WTC11 (cell line): ENCODE measurements around the gene HES5. TPM values are rescaled to one million over a fixed set of nuclear protein-coding genes. Genes with fewer than 3 reads are reported as not detected.
"Not testable (repeated sequence)": the region's sequence is repeated elsewhere in the genome, so short reads cannot be mapped to it uniquely, and the experiment has no call there.

Experiments
- ATAC-seq: fragments of 200-7000 bp; cut with Tn5 transposase; 2 replicates; pipeline ENCODE4 v1.10.0; 2021; ENCODE audit warnings: mild to moderate bottlenecking, moderate library complexity
- CTCF ChIA-PET: fragments of 300-600 bp; sonication (Branson Sonifier 250); formaldehyde crosslinking; loops from one replicate; lab custom pipeline; 2021; ENCODE audit warnings: antibody characterized with exemption; lab: Charles Lee
- POLR2A ChIA-PET: fragments of 350-600 bp; sonication (Branson Sonifier 250); formaldehyde crosslinking; loops from one replicate; lab custom pipeline; 2021; ENCODE audit warnings: antibody characterized with exemption; lab: Charles Lee
- DNase-seq: peaks from one replicate; pipeline ENCODE4 v3.0.0; 2021; ENCODE audit warnings: low spot score
- H3K27ac Mint-ChIP-seq: 2 replicates; pipeline ENCODE4 v1.8.0; 2021; ENCODE audit warnings: mixed read lengths
- H3K27me3 Mint-ChIP-seq: 2 replicates; pipeline ENCODE4 v1.8.0; 2021; ENCODE audit warnings: low read depth, mild to moderate bottlenecking, moderate library complexity, mixed read lengths
- H3K36me3 Mint-ChIP-seq: 2 replicates; pipeline ENCODE4 v1.8.0; 2021; ENCODE audit warnings: mixed read lengths
- H3K4me1 Mint-ChIP-seq: 2 replicates; pipeline ENCODE4 v1.8.0; 2022; ENCODE audit warnings: mixed read lengths
- H3K4me3 Mint-ChIP-seq: 2 replicates; pipeline ENCODE4 v1.8.0; 2021; ENCODE audit warnings: mild to moderate bottlenecking, moderate library complexity, mixed read lengths
- H3K9me3 Mint-ChIP-seq: 2 replicates; pipeline ENCODE4 v1.8.0; 2021; ENCODE audit warnings: mixed read lengths
- AFF4 ChIP-seq: sonication (generic); formaldehyde crosslinking; IDR thresholded peaks from 2 replicates; pipeline ENCODE4 v1.8.1; 2023; ENCODE audit warnings: mild to moderate bottlenecking, missing genetic modification reagents, borderline replicate concordance
- ARID4B ChIP-seq: sonication (generic); formaldehyde crosslinking; IDR thresholded peaks from 2 replicates; pipeline ENCODE4 v1.8.0; 2023; ENCODE audit warnings: missing genetic modification reagents, mild to moderate bottlenecking, borderline replicate concordance
- ATF1 ChIP-seq: sonication (generic); formaldehyde crosslinking; IDR thresholded peaks from 2 replicates; pipeline ENCODE4 v1.8.1; 2023; ENCODE audit warnings: mild to moderate bottlenecking, moderate library complexity, missing genetic modification reagents
- ATF2 ChIP-seq: sonication (generic); formaldehyde crosslinking; IDR thresholded peaks from 2 replicates; pipeline ENCODE4 v1.8.1; 2022; ENCODE audit warnings: low read depth, missing genetic modification reagents, borderline replicate concordance
- ETV6 ChIP-seq: sonication (generic); formaldehyde crosslinking; IDR thresholded peaks from 2 replicates; pipeline ENCODE4 v1.8.1; 2022; ENCODE audit warnings: mild to moderate bottlenecking, missing genetic modification reagents
- FOXK1 ChIP-seq: sonication (generic); formaldehyde crosslinking; IDR thresholded peaks from 2 replicates; pipeline ENCODE4 v1.8.0; 2022; ENCODE audit warnings: mild to moderate bottlenecking, moderate library complexity, missing genetic modification reagents
- HMGXB4 ChIP-seq: sonication (generic); formaldehyde crosslinking; IDR thresholded peaks from 2 replicates; pipeline ENCODE4 v1.8.1; 2023; ENCODE audit warnings: mild to moderate bottlenecking, moderate library complexity, missing genetic modification reagents
- KAT7 ChIP-seq: sonication (generic); formaldehyde crosslinking; IDR thresholded peaks from 2 replicates; pipeline ENCODE4 v1.8.1; 2023; ENCODE audit warnings: missing genetic modification reagents, mild to moderate bottlenecking, borderline replicate concordance
- MYBL2 ChIP-seq: sonication (generic); formaldehyde crosslinking; IDR thresholded peaks from 2 replicates; pipeline ENCODE4 v1.8.1; 2023; ENCODE audit warnings: mild to moderate bottlenecking, moderate library complexity, missing genetic modification reagents
- NFATC4 ChIP-seq: fragments of 250-450 bp; sonication (Bioruptor Pico); IDR thresholded peaks from 2 replicates; pipeline ENCODE4 v1.9.0; 2021; ENCODE audit warnings: mild to moderate bottlenecking
- NR3C1 ChIP-seq: sonication (generic); formaldehyde crosslinking; conservative IDR thresholded peaks from 2 replicates; pipeline ENCODE4 v1.8.1; 2023; ENCODE audit warnings: low read depth, mild to moderate bottlenecking, missing genetic modification reagents
- RORB ChIP-seq: fragments of 250-450 bp; sonication (Bioruptor Pico); IDR thresholded peaks from 2 replicates; pipeline ENCODE4 v1.9.0; 2021; ENCODE audit warnings: mild to moderate bottlenecking
- TEAD1 ChIP-seq: sonication (generic); formaldehyde crosslinking; IDR thresholded peaks from 2 replicates; pipeline ENCODE4 v1.8.0; 2022; ENCODE audit warnings: mild to moderate bottlenecking, missing genetic modification reagents
- USF1 ChIP-seq: sonication (generic); formaldehyde crosslinking; IDR thresholded peaks from 2 replicates; pipeline ENCODE4 v1.8.0; 2022; ENCODE audit warnings: mild to moderate bottlenecking, missing genetic modification reagents
- ZNF121 ChIP-seq: sonication (generic); formaldehyde crosslinking; IDR thresholded peaks from 2 replicates; pipeline ENCODE4 v1.8.0; 2023; ENCODE audit warnings: missing genetic modification reagents
- ZNF219 ChIP-seq: sonication (generic); formaldehyde crosslinking; IDR thresholded peaks from 2 replicates; pipeline ENCODE4 v1.8.0; 2023; ENCODE audit warnings: missing genetic modification reagents, mild to moderate bottlenecking, borderline replicate concordance
- ZNF416 ChIP-seq: fragments of 250-450 bp; sonication (Bioruptor Pico); IDR thresholded peaks from 2 replicates; pipeline ENCODE4 v1.9.0; 2021; ENCODE audit warnings: mild to moderate bottlenecking, inconsistent platforms
- total RNA-seq: library from RNA; stranded (reverse); gene quantifications from 3 replicates; pipeline ENCODE4 v1.2.3, GENCODE V29; 2021

HES5 gene
- total RNA-seq, 1 experiment from 2014 or later = not detected

GRCh38 chr1:2569060-2569459 lies 39.0 kb upstream of the HES5 start:
- Mint-ChIP-seq H3K4me3 (no peak overlapping the region), H3K27me3 (peaks cover 11% of the 10 kb centered on the region; the same call in 1 of the 2 replicates), H3K36me3 (peaks cover 11% of the 10 kb centered on the region; the same call in 1 of the 2 replicates), H3K27ac (no peak overlapping the region; the same call in 1 of the 2 replicates), H3K9me3 (peaks cover 18% of the 10 kb centered on the region), H3K4me1 (0 out of 2 replicates have a peak, but pooled peaks cover 3% of the 10 kb centered on the region)
- ATAC-seq (no peak), DNase-seq (no peak)
- ChIA-PET POLR2A (no interaction called here), CTCF (no interaction called here)
- TF ChIP-seq NFATC4 = no peak
- TF ChIP-seq FOXK1 (CRISPR knock-in tag) = no peak
- TF ChIP-seq USF1 = no peak
- no peak for TF ChIP-seq ZNF416
- no peak for TF ChIP-seq HMGXB4 (CRISPR knock-in tag)
- no peak for TF ChIP-seq ATF1 (CRISPR knock-in tag)
- no peak for TF ChIP-seq RORB (CRISPR knock-in tag)
- no peak for TF ChIP-seq ZNF121
- TF ChIP-seq AFF4 = no peak
- no peak for TF ChIP-seq MYBL2 (CRISPR knock-in tag)
- TF ChIP-seq TEAD1 (CRISPR knock-in tag) = no peak
- no peak for TF ChIP-seq ZNF219 (CRISPR knock-in tag)
- no peak for TF ChIP-seq ATF2 (CRISPR knock-in tag)
- no peak for TF ChIP-seq NR3C1 (CRISPR knock-in tag)
- no peak for TF ChIP-seq ETV6 (CRISPR knock-in tag)

GRCh38 chr1:2568187-2568816 lies 38.2 kb upstream of the HES5 start:
- POLR2A ChIA-PET, ATAC-seq, H3K27me3 Mint-ChIP-seq, DNase-seq, H3K4me1 Mint-ChIP-seq, CTCF ChIA-PET, H3K27ac Mint-ChIP-seq, H3K4me3 Mint-ChIP-seq, H3K36me3 Mint-ChIP-seq: not testable (repeated sequence)
- peaks cover 10% of the 10 kb centered on the region for H3K9me3 Mint-ChIP-seq

GRCh38 chr1:2567083-2567679 lies 37.1 kb upstream of the HES5 start:
- H3K27me3 Mint-ChIP-seq = no peaks in the 10 kb centered on the region
- DNase-seq = no peak
- no peak for ATAC-seq
- H3K27ac Mint-ChIP-seq = no peak overlapping the region
- no peaks in the 10 kb centered on the region for H3K36me3 Mint-ChIP-seq
- 0 out of 2 replicates have a peak, but pooled peaks cover 3% of the 10 kb centered on the region for H3K4me1 Mint-ChIP-seq
- CTCF ChIA-PET = no interaction called here
- POLR2A ChIA-PET = no interaction called here
- no peak overlapping the region for H3K4me3 Mint-ChIP-seq
- no peaks in the 10 kb centered on the region for H3K9me3 Mint-ChIP-seq
- TF ChIP-seq ARID4B (CRISPR knock-in tag) = no peak
- no peak for TF ChIP-seq KAT7 (CRISPR knock-in tag)
